Endothelial cell of hepatic sinusoid (primary cell): ENCODE results near the gene DPEP2.
"Not testable (repeated sequence)": the region's sequence is repeated elsewhere in the genome, so short reads cannot be mapped to it uniquely, and the experiment has no call there.

Source experiments
- in situ Hi-C: cut with HindIII; loops from 2 replicates; pipeline ENCODE4 v1.10.0; 2017; ENCODE audit warnings: low sequenced_read_pairs

DPEP2 gene

DNA sequence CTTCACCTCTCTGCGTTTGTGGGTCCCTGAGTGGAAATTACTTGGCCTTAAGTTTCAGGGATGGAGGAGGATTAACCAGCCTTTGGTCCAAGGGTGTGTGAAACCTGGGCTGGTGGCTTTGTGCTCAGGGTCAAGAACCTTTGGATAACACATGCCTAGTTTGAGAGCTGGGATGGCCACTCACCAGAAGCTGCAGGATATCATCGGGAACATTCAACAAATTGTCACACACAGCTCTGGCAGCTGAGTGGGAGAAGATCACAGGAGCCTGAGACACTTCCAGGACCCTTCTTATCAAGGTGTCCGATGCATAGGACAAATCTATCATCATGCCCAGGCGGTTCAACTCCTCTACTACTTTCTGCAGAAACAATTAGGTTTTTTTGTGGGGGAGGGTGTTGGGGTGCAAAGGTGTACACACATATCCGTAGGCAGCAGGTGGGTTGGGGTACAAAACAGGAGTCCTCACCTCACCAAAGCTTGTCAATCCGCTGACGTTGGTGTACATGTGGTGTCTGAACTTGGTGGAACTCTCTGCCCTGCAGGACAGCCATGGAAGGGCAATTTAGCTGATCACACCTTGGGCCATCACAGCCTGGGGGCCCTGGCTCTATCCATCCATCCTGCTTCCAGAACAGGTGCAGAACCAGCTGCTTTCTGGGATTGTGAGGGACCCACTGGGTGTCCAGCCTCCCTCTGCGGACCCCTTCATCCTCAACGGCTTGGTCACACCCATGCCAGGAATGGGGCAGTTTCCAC lies 21.6 kb downstream of the DPEP2 start:
- in situ Hi-C loops = loop anchor here (5.0 kb wide), 1 partner anchor 95 kb away; no protein-coding TSS in a partner anchor

- in situ Hi-C loops = loop anchor here (5.0 kb wide), 1 partner anchor 95 kb away; no protein-coding TSS in a partner anchor
These were observed 22.3 kb downstream of the DPEP2 start for GRCh38 chr16:67977005-67977404.

DNA sequence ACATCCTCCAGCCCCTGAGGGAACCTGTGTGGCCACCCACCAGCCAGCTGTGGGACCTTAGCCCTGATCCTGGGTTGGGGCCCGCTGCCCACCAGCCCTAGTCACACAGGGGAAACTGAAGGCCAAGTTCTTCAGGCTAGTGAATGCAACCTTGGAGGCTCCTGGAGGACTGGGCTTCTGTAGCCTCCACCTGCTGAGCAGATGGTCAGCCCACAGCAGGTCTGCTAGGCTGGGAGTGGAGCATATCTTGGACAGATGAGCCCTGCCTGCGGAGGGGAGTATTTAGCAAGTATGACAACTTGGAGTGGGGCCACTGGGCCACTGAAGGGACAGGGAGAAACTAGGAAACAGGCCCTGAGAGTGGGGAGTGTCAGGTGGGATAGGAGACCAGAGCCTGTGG lies 23.1 kb downstream of the DPEP2 start:
- in situ Hi-C loops = loop anchor here (5.0 kb wide), 1 partner anchor 96 kb away; no protein-coding TSS in a partner anchor

DNA sequence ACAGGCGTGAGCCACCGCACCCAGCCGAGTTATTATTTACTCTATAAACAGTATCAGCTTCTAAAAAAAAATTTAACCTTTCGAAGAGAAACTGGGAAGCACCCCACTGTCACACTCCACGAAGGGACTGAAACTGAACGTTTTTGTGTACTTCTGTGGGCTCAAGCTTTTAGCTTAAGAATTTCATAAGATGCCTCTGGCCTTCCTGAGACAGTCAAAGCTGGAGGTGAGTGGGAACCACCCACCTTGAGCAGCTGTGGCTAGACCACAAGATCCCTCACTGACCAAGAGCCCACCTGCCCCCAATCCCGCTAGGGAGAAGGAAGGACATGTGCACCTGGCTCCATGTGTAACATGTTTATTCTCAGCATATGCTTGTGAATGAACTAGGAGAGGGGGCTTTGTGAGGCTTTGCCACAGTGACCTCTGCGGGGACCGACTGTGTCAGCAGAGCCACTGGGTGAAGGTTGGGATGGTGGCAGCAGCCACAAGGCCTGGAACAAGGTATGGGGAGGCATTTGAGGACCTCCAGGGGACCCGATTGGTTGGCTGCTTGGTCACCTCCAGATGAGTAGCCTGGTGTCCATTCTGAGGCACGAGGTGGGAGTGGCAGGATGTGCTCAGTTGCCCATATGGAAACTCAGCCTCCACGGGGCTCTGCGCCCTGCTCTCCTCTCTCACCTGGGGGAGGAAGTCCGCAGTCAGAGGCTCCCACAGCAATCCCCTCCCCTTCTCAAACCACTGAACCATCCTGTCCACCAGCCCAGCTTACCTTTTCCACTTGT lies 23.8 kb downstream of the DPEP2 start:
- in situ Hi-C loops = loop anchor here (5.0 kb wide), 1 partner anchor 97 kb away; no protein-coding TSS in a partner anchor

GRCh38 chr16:67972285-67972684 lies 27.0 kb downstream of the DPEP2 start:
- in situ Hi-C loops = not testable (repeated sequence)

GRCh38 chr16:67971111-67971510 lies 28.2 kb downstream of the DPEP2 start:
- in situ Hi-C loops = no loop called here

DNA sequence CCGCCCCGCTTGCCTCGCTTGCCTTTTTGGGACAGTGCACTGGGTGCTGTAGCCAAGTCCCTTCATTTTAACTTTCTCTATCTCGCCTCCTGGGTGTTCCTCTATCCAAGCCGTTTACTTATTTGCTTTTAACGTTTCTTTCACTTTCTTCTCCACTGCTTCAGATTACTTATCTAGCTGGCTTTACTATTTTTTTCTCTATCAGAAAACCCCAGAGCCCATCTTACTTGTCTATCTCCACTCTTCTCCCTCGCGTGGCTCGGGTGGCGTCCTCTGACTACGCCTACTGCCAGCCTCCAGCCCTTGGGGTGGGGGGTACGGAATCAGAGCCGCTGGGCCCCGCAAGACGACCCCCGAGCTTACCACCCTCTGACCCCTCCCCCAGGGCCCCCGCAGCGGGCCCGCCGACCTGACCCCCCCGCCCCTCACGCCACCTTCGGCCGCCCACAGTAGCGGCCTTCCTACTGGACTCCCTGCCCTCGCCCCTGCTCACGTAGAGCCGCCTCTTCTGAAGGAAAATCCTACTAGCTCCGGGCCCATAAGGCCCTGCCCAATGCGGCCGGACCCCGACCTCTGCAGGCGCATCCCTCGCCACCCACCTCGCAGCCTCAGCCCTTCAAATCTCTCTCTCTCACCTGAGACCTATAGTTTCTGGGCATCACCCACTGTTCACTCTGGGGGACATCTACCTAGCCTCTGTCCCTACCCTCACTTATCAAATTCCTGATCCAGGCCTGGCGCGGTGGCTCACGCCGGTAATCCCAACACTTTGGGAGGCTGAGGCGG lies 29.8 kb downstream of the DPEP2 start:
- in situ Hi-C loops = no loop called here

- in situ Hi-C loops = no loop called here
These were observed 30.7 kb downstream of the DPEP2 start, which contains the start of gene SLC12A4 for GRCh38 chr16:67968400-67969253. SLC12A4 (minus strand) TSS chr16:67968637; CDS start chr16:67968553, 84 bp downstream.

DNA sequence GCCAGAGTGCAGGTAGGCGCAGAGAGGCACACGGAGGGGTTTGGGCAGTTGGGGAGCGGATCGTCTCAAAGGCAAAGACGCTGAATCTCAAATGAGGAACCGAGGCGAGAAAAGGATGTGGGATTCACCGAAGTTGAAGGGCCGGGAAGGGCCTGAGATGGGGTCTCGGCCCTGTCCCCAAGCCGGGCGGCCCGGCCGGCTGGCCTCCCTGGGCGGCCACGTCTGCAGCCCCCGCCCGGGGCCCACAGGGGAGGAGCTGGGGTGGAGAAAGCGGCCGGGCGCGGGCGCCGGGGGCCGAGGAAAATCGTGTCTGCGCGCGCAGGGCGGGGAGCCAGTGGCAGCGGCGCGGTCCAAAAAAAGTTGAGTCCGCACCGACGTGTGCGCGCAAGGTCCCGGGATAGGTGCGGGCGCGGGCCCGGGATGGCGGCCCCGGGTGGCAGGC lies 31.3 kb downstream of the DPEP2 start:
- in situ Hi-C loops = no loop called here

- in situ Hi-C loops = no loop called here
These were observed 31.9 kb downstream of the DPEP2 start for GRCh38 chr16:67967183-67967957.

- in situ Hi-C loops = no loop called here
These were observed 32.6 kb downstream of the DPEP2 start for GRCh38 chr16:67966549-67967182.

DNA sequence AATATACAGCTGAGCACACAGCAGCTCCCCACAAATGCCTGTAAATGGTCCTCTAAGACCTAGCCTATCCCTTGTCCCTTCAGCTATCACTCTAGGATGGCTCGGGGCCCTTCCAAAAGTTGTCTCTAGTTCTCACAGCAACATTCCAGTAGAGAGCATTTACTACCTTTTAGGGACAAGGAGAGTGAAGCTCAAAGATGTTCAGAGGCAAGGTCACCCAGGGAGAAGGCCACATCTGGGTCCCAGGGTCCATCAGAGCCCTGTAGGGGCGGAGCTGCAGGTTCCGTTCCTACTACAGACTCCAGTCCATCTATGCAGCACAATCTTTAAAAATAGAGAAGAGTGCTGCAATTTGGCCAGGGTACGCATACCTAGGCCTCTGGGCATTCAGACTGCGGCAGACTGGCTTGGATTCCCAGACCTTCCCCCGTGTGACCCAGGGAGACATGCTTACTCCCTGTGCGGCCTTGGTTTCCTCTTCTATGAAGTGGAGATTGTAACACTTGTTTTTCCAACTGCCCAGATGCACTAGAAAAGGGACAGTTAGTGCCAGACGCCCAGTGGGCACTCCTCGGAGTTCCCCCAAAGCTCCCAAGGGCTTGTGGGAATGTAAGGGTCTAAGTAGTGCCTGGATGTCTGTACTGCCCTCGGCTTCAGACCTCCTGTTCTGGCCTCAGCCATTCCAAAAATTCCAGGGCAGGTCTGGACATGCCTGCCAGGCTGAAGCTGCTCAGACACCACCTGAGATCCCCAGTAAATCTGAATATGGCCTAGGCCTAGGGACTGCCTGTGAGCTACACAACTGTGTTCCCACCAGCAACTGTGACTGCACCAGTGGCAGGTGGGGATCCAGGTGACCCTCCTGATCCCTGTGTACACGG lies 33.4 kb downstream of the DPEP2 start:
- in situ Hi-C loops = no loop called here

GRCh38 chr16:67964477-67965131 lies 34.7 kb downstream of the DPEP2 start:
- in situ Hi-C loops = no loop called here

- in situ Hi-C loops = no loop called here
These were observed 35.5 kb downstream of the DPEP2 start for GRCh38 chr16:67963662-67964321.

GRCh38 chr16:67963292-67963661 lies 36.0 kb downstream of the DPEP2 start:
- in situ Hi-C loops = no loop called here

DNA sequence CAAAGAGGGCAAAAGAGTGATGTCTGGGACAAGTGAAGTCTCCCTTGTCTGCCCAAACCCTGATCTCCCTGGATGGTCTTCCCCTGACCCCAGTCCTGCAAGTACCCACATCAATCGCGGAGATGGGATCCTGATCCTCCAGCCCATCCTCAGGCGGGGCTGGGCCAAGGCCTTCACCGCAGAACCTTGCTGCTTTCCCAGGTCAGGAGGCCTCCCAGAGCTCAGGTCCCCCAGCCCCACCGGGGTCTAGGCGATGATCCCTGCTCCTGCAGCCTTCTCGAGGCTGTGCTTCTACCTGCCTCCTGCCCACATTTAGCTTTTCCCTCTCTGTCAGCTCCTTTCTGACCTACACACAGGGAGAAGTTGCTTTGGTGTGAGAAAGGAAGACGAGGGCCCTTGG lies 37.1 kb downstream of the DPEP2 start:
- in situ Hi-C loops = no loop called here

DNA sequence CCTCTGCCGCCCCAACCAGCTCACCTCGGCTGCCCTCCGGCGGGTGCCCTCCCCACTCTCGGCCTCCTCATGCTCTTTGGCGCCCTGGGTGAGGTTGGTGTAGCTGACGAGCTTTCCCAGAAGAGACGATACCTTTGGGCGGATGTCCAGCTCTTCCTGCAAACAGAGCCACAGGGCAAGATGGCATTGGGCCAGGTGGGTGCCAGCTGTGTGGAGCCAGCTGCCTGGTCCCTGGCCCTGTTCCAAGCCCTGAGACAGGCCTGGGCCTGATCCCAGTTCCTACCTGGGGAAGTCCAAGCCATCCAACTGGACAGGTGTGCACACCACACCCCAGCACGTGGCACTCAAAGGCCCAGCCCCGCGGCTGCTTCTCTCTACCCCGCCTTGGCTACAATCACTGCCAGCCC lies 37.7 kb downstream of the DPEP2 start:
- in situ Hi-C loops = no loop called here
